ENCODE data around the gene PCMT1.

PCMT1 gene

GRCh38 chr6:149854532-149854931 is 105.0 kb downstream of the PCMT1 start:
- DNase-seq (ENCODE audit: low read depth, low spot score), result no peak

GRCh38 chr6:149855040-149855654 is 105.6 kb downstream of the PCMT1 start:
- DNase-seq (ENCODE audit: low read depth, low spot score), result no peak

DNA sequence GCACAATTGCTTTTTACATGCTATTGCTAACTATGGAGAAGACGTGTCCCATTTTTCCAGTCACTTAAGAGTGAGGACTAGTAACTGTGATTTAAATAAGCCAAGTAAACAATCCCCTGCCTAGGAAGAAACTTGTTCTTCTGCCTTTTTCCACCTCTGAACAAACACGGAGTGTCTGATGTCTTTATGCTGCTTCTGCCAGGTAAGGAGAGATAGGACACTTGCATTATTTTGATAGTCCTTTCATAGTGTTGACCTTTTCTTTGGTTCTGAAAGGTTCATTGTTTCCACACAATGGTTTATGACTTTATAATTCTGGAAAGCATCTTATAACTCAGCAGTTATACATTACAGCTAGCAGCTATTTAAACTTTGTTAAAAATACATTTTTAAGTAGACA is 106.2 kb downstream of the PCMT1 start:
- DNase-seq (ENCODE audit: low read depth, low spot score), result no peak

- DNase-seq (ENCODE audit: low read depth, low spot score), result no peak
Observed at GRCh38 chr6:149856256-149856994, 106.9 kb downstream of the PCMT1 start.

DNA sequence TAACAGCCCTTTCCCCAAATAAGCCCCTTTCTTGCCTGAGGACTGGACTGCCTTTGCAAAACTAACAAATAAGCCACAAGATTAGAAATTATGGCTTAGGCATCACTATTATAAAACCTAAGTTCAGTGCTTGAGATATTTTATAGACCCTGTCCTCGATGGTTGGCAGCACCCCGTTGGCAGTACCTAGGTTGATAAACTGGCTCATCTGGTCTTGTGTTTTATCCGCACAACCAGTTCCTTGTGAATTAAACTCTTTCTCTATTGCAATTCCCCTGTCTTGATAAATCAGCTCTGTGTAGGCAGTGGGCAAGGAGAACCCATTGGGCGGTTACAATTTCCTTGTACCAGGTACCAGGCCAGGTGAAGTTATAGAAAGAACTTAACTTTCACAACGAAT is 108.0 kb downstream of the PCMT1 start:
- DNase-seq (ENCODE audit: low read depth, low spot score), result no peak

GRCh38 chr6:149859368-149859767 is 109.8 kb downstream of the PCMT1 start:
- DNase-seq (ENCODE audit: low read depth, low spot score), result no peak

DNA sequence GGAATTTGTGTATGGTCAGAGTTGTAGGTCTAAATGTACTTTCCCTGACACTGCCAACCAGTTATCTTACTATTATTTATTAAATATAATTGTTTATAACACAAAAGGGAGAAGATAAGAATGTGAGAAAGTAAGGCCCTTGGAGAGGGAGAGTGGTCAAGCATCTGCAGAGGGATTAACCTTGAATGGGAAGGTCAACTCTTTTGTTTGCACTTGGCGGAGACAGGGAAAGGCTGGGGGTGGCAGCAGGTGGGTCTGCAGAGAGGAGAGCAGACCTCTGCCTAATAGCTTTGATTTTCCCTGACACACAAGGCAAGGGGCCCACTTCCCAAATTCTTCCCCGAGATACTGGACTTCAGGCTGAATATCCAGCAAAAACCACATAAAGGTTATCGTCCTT is 110.4 kb downstream of the PCMT1 start:
- DNase-seq (ENCODE audit: low read depth, low spot score), result no peak

GRCh38 chr6:149860513-149860833 is 110.9 kb downstream of the PCMT1 start:
- DNase-seq (ENCODE audit: low read depth, low spot score), result no peak

Measured in activated CD4-positive, CD25-positive, alpha-beta regulatory T cell treated with anti-CD3 and anti-CD28 coated beads, Interleukin-2, amount 50 U/mL, for 16 hours (primary cell).